GM10266 (cell line): Measurements from ENCODE around the gene TMEM187.

ENCODE experiments used
- DNase-seq: peaks from one replicate; pipeline ENCODE4 v3.0.0; 2012; ENCODE audit errors: extremely low spot score
- TF ChIP-seq, protein P1 (sequence below): IDR thresholded peaks from 2 replicates; pipeline ENCODE4 v1.5.1; 2012; ENCODE audit warnings: mild to moderate bottlenecking, low read depth; ENCODE audit not compliant: control insufficient read depth, insufficient read depth; ENCODE audit errors: missing control alignments

The TMEM187 gene

DNA sequence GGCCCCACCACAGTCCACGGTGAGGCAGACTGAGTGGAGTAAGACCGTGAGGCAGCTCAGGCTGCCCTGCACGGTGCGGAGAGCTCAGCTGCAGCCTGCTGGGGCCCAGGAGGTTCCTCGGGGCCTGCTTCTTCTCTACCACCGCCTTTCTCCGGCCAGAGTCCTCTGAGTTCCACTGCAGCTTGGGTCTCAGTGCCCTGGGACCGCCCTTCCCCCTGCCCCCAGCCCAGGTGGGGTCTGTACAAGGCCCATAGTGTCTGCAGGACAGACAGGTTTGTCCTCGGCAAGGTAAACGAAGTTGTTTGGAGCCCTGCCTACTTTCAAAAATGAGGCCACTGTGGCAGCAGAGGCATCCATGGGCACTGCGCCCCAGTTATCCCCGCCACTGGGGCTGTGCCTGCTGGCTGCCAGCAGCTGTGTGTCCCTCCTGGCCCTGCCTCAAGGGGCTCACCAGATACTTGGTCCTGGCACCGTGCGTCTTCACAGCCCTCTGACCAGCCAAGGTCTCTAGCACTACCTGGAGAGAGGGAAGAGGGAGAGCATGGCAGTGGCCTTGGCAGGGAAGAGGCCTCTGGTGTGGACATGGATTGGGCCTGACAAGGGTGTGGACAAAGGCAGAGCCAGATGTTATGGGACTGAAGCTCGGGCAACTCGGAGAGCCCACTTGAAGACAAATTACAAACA is 43.2 kb downstream of the TMEM187 start:
- no peak for DNase-seq
- TF ChIP-seq, protein P1, sequence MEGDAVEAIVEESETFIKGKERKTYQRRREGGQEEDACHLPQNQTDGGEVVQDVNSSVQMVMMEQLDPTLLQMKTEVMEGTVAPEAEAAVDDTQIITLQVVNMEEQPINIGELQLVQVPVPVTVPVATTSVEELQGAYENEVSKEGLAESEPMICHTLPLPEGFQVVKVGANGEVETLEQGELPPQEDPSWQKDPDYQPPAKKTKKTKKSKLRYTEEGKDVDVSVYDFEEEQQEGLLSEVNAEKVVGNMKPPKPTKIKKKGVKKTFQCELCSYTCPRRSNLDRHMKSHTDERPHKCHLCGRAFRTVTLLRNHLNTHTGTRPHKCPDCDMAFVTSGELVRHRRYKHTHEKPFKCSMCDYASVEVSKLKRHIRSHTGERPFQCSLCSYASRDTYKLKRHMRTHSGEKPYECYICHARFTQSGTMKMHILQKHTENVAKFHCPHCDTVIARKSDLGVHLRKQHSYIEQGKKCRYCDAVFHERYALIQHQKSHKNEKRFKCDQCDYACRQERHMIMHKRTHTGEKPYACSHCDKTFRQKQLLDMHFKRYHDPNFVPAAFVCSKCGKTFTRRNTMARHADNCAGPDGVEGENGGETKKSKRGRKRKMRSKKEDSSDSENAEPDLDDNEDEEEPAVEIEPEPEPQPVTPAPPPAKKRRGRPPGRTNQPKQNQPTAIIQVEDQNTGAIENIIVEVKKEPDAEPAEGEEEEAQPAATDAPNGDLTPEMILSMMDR, result no peak

DNA sequence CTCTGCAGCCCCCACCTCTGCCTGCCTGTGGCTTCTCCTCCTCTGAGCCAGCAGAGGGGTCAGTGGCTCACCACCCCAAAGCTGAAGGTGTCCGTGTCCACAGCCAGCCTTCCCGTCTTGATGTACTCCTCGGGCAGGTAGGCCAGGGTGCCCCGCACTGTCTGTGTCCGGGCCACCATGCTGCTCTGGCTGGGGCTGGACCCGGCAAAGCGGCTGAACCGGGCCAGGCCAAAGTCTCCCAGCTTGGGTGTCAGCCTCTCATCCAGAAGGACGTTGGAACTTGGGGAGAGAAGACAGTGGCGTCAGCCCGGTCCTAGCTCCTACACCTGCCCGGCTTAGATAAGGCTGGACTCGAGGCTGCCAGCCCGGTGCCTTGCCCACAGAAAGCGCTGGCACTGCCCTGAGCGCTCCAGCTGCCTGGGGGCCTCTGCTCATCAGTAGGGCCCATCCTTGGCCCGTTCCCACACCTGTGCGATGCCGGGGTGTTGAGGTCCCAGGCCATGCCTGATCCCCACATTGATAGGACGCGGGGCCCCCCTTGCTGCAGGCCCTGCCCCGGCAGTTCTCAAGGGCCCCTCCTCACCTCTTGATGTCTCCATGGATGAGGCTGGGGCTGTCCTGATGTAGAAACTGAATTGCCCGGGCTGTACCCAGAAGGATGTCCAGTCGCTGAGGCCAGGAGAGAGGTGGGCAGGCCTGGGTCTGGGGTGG is 44.0 kb downstream of the TMEM187 start:
- DNase-seq, result no peak
- TF ChIP-seq, protein P1, result no peak

DNA sequence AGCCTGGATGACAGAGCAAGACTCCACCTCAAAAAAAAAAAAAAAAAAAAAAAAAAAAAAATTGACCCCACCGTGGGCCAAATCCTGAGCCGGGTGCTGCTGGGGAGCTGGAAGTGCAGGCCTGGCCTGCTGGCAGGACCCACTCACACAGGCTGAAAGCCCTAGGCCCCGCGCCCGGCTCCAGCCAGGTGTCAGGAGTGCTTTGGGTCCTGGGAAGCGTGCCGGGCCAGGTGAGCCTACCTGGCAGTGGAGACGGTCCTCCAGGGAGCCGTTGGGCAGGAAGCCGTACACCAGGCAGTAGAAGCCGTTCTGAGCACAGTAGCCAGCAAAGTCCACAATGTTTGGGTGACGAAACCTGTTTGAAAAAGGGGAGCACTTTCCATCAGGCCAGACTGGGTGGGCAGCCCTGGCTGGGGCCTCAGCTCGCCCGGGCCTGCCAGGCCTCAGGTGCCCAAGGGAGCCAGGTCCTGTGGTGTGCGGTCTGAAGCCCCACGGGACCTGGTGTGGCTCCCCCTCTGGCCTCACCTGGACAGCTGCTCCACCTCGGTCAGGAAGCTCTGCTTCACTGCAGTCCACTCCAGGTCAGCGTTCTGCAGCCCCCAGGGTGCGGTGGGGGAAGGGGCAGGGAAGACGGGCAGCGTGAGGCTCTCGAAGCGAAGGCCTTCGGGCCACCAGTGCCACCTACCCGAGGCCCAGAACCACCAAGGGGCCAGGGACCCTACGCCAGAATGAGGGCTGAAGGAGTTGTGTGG is 45.4 kb downstream of the TMEM187 start:
- DNase-seq, result no peak
- TF ChIP-seq, protein P1, result no peak

DNA sequence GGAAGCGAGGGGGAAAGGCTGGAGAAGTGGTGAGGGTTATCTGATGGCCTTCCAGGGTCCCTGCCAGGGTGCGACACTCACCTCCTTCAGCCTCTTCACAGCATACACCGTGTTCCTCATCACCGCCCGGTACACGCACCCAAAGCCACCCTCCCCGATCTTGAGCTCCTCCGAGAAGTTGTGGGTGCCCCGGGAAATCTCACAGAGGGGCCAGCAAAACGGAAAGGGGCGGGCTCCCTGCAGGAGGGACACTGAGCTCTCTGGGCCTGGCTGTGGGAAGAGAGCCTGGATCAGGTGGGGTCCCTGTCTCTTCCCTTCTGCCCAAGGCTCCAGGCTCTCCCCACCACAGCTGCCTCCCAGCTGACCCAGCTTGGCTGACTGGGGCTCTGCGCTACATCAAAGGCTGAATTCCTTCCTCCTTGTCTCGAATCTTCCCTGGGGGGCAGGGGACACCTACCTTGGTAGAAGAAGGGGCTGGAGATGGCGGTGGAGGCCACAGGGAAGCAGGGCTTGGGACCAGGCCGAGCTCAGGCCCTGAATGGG is 46.0 kb downstream of the TMEM187 start:
- no peak for DNase-seq
- TF ChIP-seq, protein P1, result no peak

DNA sequence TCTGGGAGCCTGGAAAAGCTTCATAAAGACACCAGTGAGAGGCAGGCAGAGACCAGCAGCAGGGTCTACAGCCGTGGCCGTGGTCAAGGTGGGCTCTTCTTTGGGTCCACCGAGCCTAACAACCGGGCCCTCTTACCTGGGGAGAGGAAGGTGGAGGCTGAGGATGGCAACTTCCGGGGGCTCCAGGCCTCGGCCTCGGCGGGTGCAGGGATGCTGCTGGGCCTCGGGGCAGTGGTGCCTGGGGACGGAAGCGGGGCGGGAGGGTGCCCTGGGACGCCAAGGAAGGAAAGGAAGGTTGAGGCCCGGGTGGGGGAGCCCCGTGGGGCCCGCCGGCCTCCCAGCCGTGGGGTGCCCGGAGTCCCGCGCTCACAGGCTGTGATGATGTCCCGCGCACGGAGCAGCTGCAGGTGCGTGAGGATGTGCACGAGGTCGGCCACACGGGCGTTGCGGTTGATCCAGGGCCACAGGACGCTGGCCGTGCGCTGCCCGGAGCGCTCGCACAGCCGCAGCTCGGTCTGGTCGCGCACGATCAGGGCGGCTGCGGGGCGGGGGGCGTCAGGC is 46.6 kb downstream of the TMEM187 start:
- TF ChIP-seq, protein P1, result no peak
- DNase-seq, result no peak

DNA sequence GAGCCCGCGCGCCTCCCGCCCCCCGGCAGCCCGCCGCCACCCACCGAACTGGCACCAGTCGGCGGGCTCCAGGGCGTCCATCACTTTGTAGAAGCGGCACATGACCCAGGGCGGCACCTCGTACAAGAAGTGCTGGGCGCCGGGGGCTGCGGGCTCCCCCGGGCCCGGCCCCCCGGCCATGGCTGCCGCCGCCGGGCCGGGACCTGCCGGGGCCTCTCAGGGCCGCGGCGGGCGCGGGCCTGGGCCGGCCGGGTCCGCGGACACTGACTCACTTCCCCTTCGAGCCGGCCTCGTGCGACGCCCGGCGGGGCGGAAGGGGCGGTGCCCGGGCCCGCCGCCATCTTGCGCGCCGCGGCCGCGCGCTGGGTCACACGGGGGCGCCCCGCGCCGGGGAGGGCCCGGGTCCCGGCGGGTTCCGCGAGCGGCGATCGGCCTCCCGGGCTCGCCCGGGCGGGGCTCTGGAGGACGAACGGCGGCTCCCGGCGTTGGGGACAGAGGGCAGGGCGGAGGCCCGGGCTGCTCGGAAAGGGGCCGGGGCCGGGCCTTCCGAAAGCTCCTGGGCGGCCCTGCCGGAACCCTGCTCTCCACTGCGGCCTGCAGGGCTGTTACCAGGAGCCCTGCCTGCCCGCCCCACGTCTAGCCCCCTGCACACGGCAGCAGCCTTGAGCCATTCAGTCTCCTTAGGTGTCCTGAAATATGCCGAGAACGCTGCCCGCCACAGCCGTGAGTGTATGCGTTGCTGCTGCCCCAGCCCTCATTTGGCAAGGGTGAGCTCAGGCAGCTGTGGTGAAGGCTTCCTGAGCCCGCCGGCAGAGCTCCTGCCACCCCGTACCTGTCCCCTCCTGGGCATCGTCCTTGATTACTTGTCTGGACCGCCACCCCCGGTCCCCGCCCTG is 47.3 kb downstream of the TMEM187 start, which contains the start of gene IRAK1:
IRAK1 (minus strand) TSS at position 270 of the 896 bp plus-strand sequence; CDS start at position 180, 90 bp downstream.
- DNase-seq, result peak; percentile 87
- TF ChIP-seq, protein P1, result peak; percentile 8
